H1 (cell line): ENCODE measurements around the gene OR52E2. TPM values are rescaled to one million over a fixed set of nuclear protein-coding genes. Genes with fewer than 3 reads are reported as not detected.

Experiments
- SIX5 ChIP-seq: IDR thresholded peaks from 2 replicates; pipeline ENCODE4 v1.6.1; 2011; ENCODE audit warnings: mild to moderate bottlenecking, low read depth, low read length
- polyA plus RNA-seq, 7 experiments: library from polyadenylated mRNA; depleted of rRNA in 3 of 7; stranded (reverse) in 5 of 7; unstranded in 2 of 7; fragments of >200 nt in 5 of 7; fragments of 200-250 nt in 2 of 7; gene quantifications; 1 replicate in 5 of 7; 2 replicates in 1 of 7; 4 replicates in 1 of 7; pipeline versions ENCODE4 v1.2.1 to v1.2.3, GENCODE V29; 2011 to 2013; ENCODE audit warnings: missing spikeins in 2 of 7, mixed read lengths in 2 of 7
- total RNA-seq: library from RNA; stranded (reverse); fragmentation: NEBNext Ultra II Directional; extraction: Animal tissue kit (Norgen Biotek cat#: 25700); gene quantifications from 2 replicates; pipeline ENCODE4 v1.2.1, GENCODE V29; 2021

OR52E2 gene
- total and polyA plus RNA-seq, 2 of the 8 experiments (the other 6 are each of a cell fraction or from before 2014, with no cell fraction given): not detected

- TF ChIP-seq SIX5: no peak
- TF ChIP-seq, all 59 proteins: peak for 0
Measured at GRCh38 chr11:5011254-5011653, 48.2 kb downstream of the OR52E2 start (continued).

Other genes starting within 250 kb of the OR52E2 start
- not detected in 2 replicates for gene OR51F2, start 238.3 kb downstream of the OR52E2 start, total RNA-seq
- 0.09 and 0.15 TPM in 2 replicates for gene OR51F2, start 238.3 kb downstream of the OR52E2 start, polyA plus RNA-seq (2011; rRNA removed)
- gene OR51S1, start 210.4 kb downstream of the OR52E2 start, total RNA-seq: not detected in 2 replicates
- not detected in 2 replicates for gene OR51S1, start 210.4 kb downstream of the OR52E2 start, polyA plus RNA-seq (2011; rRNA removed)
- gene OR51T1, start 177.7 kb downstream of the OR52E2 start, total RNA-seq: not detected in 2 replicates
- gene OR51T1, start 177.7 kb downstream of the OR52E2 start, polyA plus RNA-seq (2011; rRNA removed): not detected in 2 replicates
- not detected in 2 replicates for gene OR51A7, start 155.8 kb downstream of the OR52E2 start, total RNA-seq
- gene OR51A7, start 155.8 kb downstream of the OR52E2 start, polyA plus RNA-seq (2011; rRNA removed): not detected in 2 replicates
- not detected in 2 replicates for gene OR51G2, start 140.3 kb downstream of the OR52E2 start, total RNA-seq
- gene OR51G2, start 140.3 kb downstream of the OR52E2 start, polyA plus RNA-seq (2011; rRNA removed): not detected in 2 replicates
- gene OR51G1, start 135.3 kb downstream of the OR52E2 start, total RNA-seq: not detected in 2 replicates
- gene OR51G1, start 135.3 kb downstream of the OR52E2 start, polyA plus RNA-seq (2011; rRNA removed): not detected in 2 replicates
- not detected in 2 replicates for gene OR51A4, start 112.0 kb downstream of the OR52E2 start, total RNA-seq
- gene OR51A4, start 112.0 kb downstream of the OR52E2 start, polyA plus RNA-seq (2011; rRNA removed): not detected in 2 replicates
- not detected in 2 replicates for gene OR51A2, start 103.9 kb downstream of the OR52E2 start, total RNA-seq
- gene OR51A2, start 103.9 kb downstream of the OR52E2 start, polyA plus RNA-seq (2011; rRNA removed): not detected in 2 replicates
- gene OR51L1, start 64.8 kb downstream of the OR52E2 start, total RNA-seq: not detected in 2 replicates
- not detected in 2 replicates for gene OR51L1, start 64.8 kb downstream of the OR52E2 start, polyA plus RNA-seq (2011; rRNA removed)
- gene OR52J3, start 13.1 kb downstream of the OR52E2 start, total RNA-seq: not detected in 2 replicates
- not detected in 2 replicates for gene OR52J3, start 13.1 kb downstream of the OR52E2 start, polyA plus RNA-seq (2011; rRNA removed)
- gene OR52E1, start 9.9 kb upstream of the OR52E2 start, total RNA-seq: not detected in 2 replicates
- not detected in 2 replicates for gene OR52E1, start 9.9 kb upstream of the OR52E2 start, polyA plus RNA-seq (2011; rRNA removed)
- 0.11 TPM in 1 of 2 replicates, not detected in the other for gene OR52A5, start 78.7 kb upstream of the OR52E2 start, total RNA-seq
- 0.02 TPM in 2 replicates for gene OR52A5, start 78.7 kb upstream of the OR52E2 start, polyA plus RNA-seq (2011; rRNA removed)
- gene OR52A1, start 95.1 kb upstream of the OR52E2 start, total RNA-seq: 11.6 and 12.2 TPM in 2 replicates
- gene OR52A1, start 95.1 kb upstream of the OR52E2 start, polyA plus RNA-seq (2011; rRNA removed): 5.7 and 5.9 TPM in 2 replicates
- not detected in 2 replicates for gene OR51V1, start 141.1 kb upstream of the OR52E2 start, total RNA-seq
- gene OR51V1, start 141.1 kb upstream of the OR52E2 start, polyA plus RNA-seq (2011; rRNA removed): not detected in 2 replicates
- gene HBB, start 167.4 kb upstream of the OR52E2 start, total RNA-seq: not detected in 2 replicates
- gene HBB, start 167.4 kb upstream of the OR52E2 start, polyA plus RNA-seq (2011; rRNA removed): not detected in 2 replicates
- not detected in 2 replicates for gene HBD, start 174.9 kb upstream of the OR52E2 start, total RNA-seq
- not detected in 2 replicates for gene HBD, start 174.9 kb upstream of the OR52E2 start, polyA plus RNA-seq (2011; rRNA removed)
- gene HBG1, start 190.2 kb upstream of the OR52E2 start, total RNA-seq: not detected in 2 replicates
- 0.26 TPM in 1 of 2 replicates, not detected in the other for gene HBG1, start 190.2 kb upstream of the OR52E2 start, polyA plus RNA-seq (2011; rRNA removed)
- not detected in 2 replicates for gene HBG2, start 195.2 kb upstream of the OR52E2 start, total RNA-seq
- 0.19 and 0.23 TPM in 2 replicates for gene HBG2, start 195.2 kb upstream of the OR52E2 start, polyA plus RNA-seq (2011; rRNA removed)
- gene HBE1, start 210.3 kb upstream of the OR52E2 start, total RNA-seq: not detected in 2 replicates
- 0.20 and 0.39 TPM in 2 replicates for gene HBE1, start 210.3 kb upstream of the OR52E2 start, polyA plus RNA-seq (2011; rRNA removed)
- gene OR51B4, start 242.3 kb upstream of the OR52E2 start, total RNA-seq: not detected in 2 replicates
- not detected in 2 replicates for gene OR51B4, start 242.3 kb upstream of the OR52E2 start, polyA plus RNA-seq (2011; rRNA removed)